ENCODE results near the gene UXS1.
"Not testable (repeated sequence)": the region's sequence is repeated elsewhere in the genome, so short reads cannot be mapped to it uniquely, and the experiment has no call there.

The UXS1 gene

GRCh38 chr2:106137731-106138521 is 56.2 kb downstream of the UXS1 start:
- DNase-seq (ENCODE audit: low read depth in 2 of 2, low spot score in 1 of 2), result no peak

- not testable (repeated sequence) for DNase-seq (ENCODE audit: low read depth in 2 of 2, low spot score in 1 of 2)
These were observed 62.9 kb downstream of the UXS1 start for GRCh38 chr2:106131192-106131591.

GRCh38 chr2:106130251-106130998 is 63.7 kb downstream of the UXS1 start:
- no peak for DNase-seq (ENCODE audit: low read depth in 2 of 2, low spot score in 1 of 2)

- no peak for DNase-seq (ENCODE audit: low read depth in 2 of 2, low spot score in 1 of 2)
These were observed 64.5 kb downstream of the UXS1 start for GRCh38 chr2:106129592-106129991.

DNA sequence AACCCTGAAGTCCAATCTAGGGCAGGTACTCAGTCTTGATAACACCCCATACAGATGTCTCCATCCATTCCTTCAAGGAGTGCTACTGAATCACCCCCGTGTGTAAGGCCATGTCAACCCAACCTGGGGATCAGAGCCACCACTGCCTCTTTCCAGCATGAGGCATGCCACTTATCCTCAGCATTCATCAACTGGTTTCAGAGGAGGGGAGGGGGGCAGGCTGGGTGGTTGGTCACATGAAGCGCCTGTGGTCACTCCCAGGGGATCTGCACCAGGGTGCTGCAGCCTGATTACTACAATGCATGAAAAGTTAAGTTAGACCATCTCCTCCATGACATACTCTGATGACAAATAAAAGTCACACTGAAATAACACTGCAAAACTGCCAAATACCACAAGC is 65.0 kb downstream of the UXS1 start:
- no peak for DNase-seq (ENCODE audit: low read depth in 2 of 2, low spot score in 1 of 2)

GRCh38 chr2:106127776-106128268 is 66.3 kb downstream of the UXS1 start:
- DNase-seq (ENCODE audit: low read depth in 2 of 2, low spot score in 1 of 2), result no peak

DNA sequence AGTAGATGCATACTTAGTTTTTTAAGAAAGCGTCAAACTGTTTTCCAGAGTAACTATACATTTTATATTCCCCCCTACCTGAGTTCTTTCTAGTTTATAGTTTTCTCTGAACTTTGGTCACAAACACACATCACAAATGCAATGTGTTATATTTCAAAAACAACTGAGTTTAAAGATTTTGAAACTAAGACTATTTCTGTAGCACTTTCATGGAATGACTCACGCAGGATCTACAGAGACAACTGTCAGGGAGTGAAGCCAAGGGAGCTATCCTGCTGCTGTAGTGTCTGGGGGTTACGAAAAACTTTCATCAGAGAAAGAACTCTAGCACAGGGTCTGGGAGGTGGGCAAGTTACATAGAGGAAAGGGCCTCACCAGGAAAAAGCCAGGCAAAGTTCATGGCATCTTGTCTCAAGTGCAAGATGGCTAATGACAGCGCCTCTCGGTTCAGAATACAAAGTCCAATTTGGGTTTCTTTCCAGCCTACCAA is 66.8 kb downstream of the UXS1 start:
- DNase-seq (ENCODE audit: low read depth in 2 of 2, low spot score in 1 of 2), result no peak

GRCh38 chr2:106126705-106127281 is 67.3 kb downstream of the UXS1 start:
- no peak for DNase-seq (ENCODE audit: low read depth in 2 of 2, low spot score in 1 of 2)

- no peak for DNase-seq (ENCODE audit: low read depth in 2 of 2, low spot score in 1 of 2)
These were observed 67.8 kb downstream of the UXS1 start for GRCh38 chr2:106126295-106126694.

DNA sequence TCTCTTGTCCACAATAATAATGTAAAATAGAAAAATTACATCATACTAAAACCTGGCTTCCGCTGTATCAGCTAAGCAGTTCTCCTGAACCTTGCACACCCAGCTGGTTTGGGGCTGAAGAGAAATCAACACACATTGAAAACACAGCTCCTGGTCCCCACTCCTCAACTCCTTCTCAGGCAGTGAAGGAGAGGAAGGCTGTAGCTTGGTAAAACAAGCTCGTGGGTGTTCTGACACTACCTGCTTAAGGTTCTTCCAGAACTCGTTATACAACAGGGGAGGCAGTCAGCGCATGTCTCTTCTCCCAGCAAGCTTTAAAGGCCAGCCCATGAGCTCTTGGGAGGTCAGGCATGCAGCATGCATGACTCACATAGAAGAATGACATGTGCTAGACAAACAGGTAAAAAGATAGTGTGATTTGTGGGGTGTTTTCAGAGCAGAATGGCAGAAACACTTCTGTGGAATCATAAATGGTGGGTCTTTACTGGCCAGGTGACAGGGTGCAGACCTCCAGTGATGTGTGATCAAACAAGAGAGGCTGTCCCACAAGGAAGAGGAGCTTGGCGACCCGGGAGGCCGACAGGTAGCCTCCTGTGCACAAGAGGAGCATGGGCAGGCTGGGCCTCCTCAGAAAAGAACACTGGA is 69.1 kb downstream of the UXS1 start:
- no peak for DNase-seq (ENCODE audit: low read depth in 2 of 2, low spot score in 1 of 2)

GRCh38 chr2:106124106-106124756 is 69.9 kb downstream of the UXS1 start:
- DNase-seq (ENCODE audit: low read depth in 2 of 2, low spot score in 1 of 2), result no peak

DNA sequence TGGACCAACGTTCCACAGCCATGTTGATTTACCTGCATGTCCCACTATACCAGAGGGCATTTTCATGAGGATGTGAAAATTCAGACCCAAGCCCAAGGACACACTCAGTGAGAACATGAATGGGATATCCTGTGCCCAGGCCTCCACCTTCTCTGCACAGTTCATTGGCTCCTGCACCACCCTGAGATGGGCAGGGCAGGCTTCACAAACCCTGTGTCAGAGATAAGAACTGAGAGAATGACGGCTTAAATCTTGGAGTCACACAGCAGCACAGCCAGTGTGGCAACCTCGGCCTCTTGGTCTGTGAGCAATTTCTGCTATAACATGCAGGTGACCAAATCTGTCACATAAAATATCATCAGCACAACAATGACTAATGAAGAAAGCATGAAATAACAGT is 71.9 kb downstream of the UXS1 start:
- DNase-seq (ENCODE audit: low read depth in 2 of 2, low spot score in 1 of 2), result no peak

GRCh38 chr2:106120432-106120831 is 73.7 kb downstream of the UXS1 start:
- no peak for DNase-seq (ENCODE audit: low read depth in 2 of 2, low spot score in 1 of 2)

GRCh38 chr2:106119074-106119473 is 75.0 kb downstream of the UXS1 start:
- no peak for DNase-seq (ENCODE audit: low read depth in 2 of 2, low spot score in 1 of 2)

- no peak for DNase-seq (ENCODE audit: low read depth in 2 of 2, low spot score in 1 of 2)
These were observed 76.0 kb downstream of the UXS1 start for GRCh38 chr2:106117882-106118684.

DNA sequence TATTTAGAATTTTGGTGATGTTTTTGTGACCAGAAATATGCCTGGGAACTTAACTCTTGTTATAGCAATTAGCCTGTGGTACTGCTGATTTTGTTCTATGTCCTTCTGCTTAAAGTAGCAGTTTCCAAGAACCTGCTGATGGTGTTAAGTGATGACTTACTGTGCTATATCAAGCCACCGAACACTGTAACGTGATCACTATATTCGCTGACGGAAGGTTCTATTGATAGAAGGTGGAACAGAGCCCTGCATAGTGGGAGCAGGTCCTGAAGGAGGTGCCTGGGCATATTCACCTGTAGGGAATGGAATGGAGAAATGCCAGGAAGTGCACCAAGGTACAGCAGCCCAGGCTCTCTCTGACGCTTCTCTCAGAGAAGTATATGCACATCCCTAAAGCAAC is 76.8 kb downstream of the UXS1 start:
- no peak for DNase-seq (ENCODE audit: low read depth in 2 of 2, low spot score in 1 of 2)

DNA sequence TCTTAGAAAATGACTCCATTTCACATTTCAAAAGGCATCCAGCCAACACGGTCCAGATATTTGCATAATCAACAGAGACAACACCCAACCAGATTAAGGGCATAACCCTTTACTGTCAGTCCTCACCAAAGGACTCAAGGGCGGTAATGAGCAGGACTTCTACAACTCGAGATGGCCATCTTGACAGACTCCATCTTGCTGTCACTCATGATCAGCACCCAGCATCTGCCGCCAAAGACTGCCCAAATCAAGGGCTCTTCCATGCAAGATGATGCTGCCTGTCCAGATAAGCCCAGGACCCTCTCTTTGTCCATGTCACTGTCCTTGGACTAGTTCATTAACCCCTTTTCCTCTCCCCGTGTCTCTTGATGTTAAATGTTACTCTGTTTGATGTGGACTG is 77.9 kb downstream of the UXS1 start:
- no peak for DNase-seq (ENCODE audit: low read depth in 2 of 2, low spot score in 1 of 2)

- no peak for DNase-seq (ENCODE audit: low read depth in 2 of 2, low spot score in 1 of 2)
These were observed 78.4 kb downstream of the UXS1 start for GRCh38 chr2:106115665-106116064.

DNA sequence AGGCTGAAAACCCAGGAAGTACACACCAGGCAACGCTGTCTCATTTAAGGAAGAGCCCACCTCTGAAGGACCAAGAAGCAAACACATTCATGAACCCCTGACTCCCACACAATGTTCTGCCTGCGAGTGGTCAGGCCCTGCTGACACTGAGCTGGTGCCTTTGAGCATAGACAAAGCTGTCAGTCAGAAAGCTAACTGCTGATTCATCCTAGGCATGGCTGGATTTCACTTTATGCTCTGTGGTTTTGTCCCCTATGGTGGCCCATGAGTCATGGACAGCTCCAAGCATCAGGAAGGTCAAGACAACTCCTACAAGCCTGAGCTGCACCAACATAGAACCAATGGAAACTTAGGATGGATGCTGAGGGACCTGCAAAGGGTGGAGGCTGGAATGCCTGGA is 78.9 kb downstream of the UXS1 start:
- DNase-seq (ENCODE audit: low read depth in 2 of 2, low spot score in 1 of 2), result no peak

- no peak for DNase-seq (ENCODE audit: low read depth in 2 of 2, low spot score in 1 of 2)
These were observed 79.9 kb downstream of the UXS1 start for GRCh38 chr2:106114166-106114565.
